Stimulated activated CD4-positive, alpha-beta T cell treated with anti-CD3 and anti-CD28 coated beads, Interleukin-4, amount 100 ng/mL, for 4 hours (primary cell): ENCODE results near the gene CMTM2.
A peak's percentile ranks its signal among the peaks of the same experiment; 100 is the strongest.
"Not testable (repeated sequence)": the region's sequence is repeated elsewhere in the genome, so short reads cannot be mapped to it uniquely, and the experiment has no call there.

Experiments
- DNase-seq, 2 experiments: peaks; one replicate each; pipeline ENCODE4 v3.0.0-alpha.2; 2020

CMTM2 gene

DNA sequence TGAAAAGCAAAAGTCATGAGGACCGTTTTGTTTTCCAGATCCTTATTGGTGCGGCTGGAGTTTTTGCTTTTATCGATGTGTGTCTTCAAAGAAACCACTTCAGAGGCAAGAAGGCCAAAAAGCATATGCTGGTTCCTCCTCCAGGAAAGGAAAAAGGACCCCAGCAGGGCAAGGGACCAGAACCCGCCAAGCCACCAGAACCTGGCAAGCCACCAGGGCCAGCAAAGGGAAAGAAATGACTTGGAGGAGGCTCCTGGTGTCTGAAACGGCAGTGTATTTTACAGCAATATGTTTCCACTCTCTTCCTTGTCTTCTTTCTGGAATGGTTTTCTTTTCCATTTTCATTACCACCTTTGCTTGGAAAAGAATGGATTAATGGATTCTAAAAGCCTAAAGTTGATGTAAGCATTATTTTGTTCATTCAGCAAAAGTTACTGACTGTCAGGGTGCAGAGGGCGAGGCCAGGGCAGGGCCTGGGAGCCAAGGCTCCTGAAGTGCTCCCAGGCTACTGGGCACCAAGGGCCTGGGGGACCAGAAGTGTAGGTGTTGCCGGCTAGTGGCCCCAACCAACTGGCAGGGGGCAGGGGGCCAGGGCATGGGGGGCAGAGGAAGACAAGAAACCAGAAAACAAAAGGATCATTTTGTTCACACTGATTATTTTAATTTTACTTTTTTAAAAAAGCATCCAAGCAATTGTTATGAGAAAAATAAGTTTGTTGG is 8.8 kb downstream of the CMTM2 start:
- no peak for DNase-seq

DNA sequence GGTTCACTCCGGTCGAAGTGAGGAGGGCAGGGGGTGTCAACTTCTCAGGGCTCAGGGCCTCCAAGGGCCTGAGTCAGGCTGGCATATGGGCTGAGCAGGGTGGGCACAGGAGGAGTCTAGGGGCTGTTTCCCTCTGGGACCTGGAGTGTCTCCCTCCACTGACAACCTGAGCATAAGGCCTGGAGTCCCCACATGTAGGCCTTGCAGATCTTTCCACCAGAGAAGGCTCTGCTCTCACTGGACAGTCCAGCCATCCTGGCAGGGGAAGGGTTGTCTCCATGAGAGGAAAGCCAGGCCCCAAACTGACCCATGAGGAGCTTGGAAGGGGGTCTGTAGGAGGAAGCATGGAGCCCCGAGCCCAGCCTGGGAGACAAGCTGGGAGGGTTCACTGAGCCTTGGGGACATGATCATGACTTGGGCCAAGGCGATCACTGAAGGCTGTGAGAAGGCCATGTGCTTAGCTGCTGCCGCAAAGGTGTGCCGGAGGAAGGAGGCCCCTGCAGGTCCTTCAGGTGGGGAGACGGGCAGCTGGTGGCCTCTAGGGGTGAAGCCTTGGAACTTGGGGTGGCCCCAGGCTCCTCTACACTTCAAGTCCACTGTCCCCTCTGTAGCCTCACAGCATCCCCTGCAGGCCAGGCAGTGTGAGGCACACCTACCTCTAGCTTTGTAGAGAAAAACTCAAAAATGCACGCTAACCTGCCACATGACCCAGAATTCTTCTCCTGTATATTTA is 9.9 kb downstream of the CMTM2 start:
- peak in 1 of 2 experiments; percentile 62 for DNase-seq

DNA sequence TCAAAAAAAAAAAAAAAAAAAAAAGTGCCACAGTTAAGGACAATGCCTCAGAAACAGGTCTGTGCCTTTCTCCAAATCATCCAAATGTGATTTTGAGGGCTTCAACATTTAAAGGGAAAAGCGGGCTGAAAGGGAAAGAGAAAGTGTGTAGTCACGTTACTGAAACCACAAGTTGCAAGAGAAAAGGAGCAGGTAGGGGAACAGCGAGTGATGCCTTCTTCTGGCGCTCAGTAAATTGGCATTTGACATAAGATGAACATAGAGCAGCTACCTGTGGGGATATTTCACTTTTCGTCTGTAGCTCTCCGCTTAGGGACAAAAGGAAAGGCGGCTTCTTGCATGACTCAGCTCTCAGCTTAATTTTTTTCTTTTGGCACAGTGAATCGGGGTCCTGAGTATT is 11.1 kb downstream of the CMTM2 start:
- DNase-seq, result peak in 1 of 2 experiments; percentile 32

- no peak for DNase-seq
These were observed 11.8 kb downstream of the CMTM2 start for GRCh38 chr16:66591018-66591417.

DNA sequence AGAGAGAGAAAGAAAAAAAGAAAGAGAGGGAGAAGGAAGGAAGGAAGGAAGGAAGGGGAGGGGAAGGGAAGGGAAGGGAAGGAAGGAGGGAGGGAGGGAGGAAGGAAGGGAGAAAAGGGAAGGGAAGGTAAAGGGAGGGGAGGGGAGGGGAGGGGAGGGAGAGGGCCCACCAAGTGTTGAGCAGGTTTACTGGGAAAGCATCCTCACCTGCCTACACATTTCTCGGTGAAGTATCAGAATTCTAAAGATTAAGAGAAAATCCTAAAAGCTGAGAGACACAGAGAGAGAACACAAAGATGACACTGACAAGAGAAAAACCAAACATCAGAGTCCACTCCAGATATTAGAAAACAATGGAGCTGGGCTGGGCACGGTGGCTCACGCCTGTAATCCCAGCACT is 13.0 kb downstream of the CMTM2 start:
- DNase-seq, result no peak

- no peak for DNase-seq
These were observed 13.6 kb downstream of the CMTM2 start for GRCh38 chr16:66592814-66593213.

DNA sequence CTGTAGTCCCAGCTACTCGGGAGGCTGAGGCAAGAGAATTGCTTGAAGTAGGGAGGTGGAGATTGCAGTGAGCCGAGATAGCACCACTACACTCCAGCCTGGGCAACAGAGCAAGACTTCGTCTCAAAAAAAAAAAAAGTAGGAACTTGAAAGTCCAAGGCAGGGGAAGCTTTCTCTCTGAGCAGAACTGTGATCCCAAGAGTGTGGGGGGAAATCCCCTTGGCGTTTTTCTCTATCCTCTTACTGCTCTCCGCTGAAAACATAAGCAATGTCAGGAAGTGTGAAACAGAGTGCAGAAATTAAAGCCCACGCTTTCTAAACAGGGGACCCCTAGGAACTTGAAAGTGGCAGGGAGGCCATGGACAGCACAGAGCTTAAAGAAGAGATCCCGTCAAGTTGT is 15.5 kb downstream of the CMTM2 start:
- DNase-seq, result no peak

DNA sequence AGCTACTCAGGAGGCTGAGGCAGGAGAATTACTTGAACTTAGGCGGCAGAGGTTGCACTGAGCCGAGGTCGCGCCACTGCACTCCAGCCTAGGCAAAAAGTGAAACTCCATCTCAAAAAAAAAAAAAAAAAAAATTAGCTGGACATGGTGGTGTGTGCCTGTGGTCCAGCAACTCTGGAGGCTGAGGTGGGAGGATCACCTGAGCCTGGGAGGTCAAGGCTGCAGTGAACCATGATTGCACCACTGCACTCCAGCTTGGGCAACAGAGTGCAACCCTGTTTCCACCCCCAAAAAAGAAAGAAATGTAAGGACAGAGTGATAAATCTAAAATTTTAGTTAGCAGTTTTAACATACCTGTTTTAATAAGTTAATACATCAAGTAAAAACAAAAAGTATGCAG is 17.3 kb downstream of the CMTM2 start:
- DNase-seq, result not testable (repeated sequence)

GRCh38 chr16:66596986-66597848 is 18.0 kb downstream of the CMTM2 start:
- DNase-seq, result no peak

- no peak for DNase-seq
These were observed 18.8 kb downstream of the CMTM2 start for GRCh38 chr16:66598111-66598510.

DNA sequence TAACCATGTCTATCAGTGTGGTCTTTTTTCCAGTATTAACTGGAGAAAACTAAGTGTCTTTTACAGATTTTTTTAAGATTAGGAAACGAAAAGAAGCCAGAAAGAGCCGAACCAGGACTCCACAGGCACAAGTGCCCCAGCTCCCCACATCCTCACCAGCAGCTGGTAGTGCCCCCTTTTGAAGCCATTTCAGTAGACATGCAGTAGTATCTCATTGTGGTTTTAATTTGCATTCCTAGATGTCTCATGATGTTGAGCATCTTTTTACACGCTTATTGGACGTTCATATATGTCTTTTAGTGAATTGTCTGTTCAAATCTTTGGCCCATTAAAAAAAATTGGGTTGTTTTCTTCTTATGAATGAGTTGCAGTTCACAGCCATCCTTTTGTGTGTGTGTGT is 20.5 kb downstream of the CMTM2 start:
- DNase-seq, result no peak

- no peak for DNase-seq
These were observed 21.2 kb downstream of the CMTM2 start for GRCh38 chr16:66600477-66600876.

DNA sequence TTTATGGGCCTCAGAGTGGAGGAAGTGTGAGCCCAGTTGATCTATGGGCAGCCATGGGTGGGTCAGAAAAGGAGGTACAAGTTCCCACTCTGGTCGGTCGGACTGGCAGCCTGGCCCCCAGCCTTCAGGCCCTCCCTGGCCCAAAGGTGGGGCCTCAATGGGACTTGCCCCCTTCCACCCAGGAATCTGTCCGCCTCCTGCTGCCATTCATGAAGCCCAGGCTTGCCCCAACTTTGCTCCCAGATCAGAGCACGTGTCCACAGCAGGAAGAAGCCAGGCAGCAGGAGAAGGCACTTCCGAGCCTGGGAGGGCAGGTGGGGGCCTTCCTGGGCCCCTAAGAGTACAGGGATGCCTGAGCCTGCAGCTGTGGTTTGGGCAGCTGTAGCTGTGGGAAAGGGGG is 22.2 kb downstream of the CMTM2 start:
- no peak for DNase-seq

GRCh38 chr16:66603537-66604375 is 24.5 kb downstream of the CMTM2 start:
- peak; percentile 52 to 71 for DNase-seq

- peak; percentile 71 to 77 for DNase-seq
These were observed 25.3 kb downstream of the CMTM2 start, which contains the start of gene CMTM3 for GRCh38 chr16:66604376-66605176. CMTM3 (plus strand) TSS chr16:66604704; CDS start chr16:66604806, 102 bp downstream.

DNA sequence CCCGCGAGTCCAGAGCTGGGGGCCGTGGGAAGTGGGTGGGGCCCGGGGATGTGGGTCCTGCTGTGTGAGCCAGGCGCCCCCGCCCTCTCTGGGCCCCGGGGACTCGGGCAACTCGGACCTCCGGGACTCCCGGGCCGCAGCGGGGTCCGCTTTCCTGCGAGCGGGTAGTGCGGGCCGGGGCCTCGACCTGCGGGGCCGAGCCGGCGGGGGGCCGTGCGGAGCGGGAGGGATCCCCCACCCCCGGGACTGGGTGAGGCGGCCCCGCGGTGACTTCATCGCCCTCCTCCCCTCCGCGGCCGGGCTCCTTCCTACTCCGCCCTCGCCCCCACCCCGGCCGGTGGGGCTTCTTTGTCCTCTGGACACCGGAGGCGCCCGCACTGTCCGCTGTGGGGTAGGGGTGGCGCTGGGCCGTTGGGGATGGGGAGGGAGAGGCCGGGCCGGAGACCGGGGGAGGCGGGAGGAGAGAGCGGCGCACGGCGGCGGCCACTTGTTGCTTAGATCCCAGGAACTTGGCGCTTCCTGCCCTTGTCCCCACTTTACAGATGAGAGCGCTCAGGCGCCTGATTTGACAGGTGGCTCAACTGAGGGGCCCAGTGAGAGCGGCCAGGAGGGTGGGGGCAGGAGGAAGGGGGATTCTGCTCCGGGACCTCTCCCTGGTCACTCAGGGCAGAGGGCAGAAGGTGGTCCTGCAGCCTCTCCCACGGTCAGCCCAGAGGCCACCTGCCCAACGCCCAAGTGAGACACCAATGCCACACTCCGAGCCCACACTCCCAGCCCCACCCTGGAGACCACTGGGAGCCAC is 26.1 kb downstream of the CMTM2 start:
- peak; percentile 41 to 44 for DNase-seq

- DNase-seq, result no peak
These were observed 26.9 kb downstream of the CMTM2 start for GRCh38 chr16:66605979-66606751.

GRCh38 chr16:66608241-66609138 is 29.2 kb downstream of the CMTM2 start:
- peak; percentile 78 to 87 for DNase-seq

- DNase-seq, result no peak
These were observed 29.9 kb downstream of the CMTM2 start for GRCh38 chr16:66609139-66609510.
